Measurements from ENCODE around the gene MVD. TPM values are rescaled to one million over a fixed set of nuclear protein-coding genes. Genes with fewer than 3 reads are reported as not detected.
A peak's percentile ranks its signal among the peaks of the same experiment; 100 is the strongest.

MVD gene
- total RNA-seq, 4 donors from 2014 or later = 32.7 to 49.4 (median 39.9) TPM

DNA sequence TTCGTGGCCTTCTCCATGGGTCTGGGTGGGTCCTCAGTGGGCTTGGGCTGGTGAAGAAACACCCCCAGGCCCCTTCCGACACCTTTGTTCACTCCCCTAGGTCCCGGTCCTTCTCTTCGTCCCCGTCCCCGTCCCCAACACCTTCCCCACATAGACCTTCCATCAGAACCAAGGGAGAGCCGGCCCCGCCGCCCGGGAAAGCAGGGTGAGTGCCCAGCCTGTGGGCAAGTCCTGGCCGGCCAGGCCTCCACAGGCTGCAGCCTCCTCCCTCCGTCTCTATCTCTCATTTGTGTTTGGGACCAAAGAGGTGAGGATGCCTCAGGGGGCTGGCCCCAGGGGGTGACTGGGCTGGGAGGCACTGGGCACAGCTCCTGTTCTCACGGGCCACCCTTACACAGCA, 39.0 kb downstream of the MVD start:
- Histone ChIP-seq H3K27me3 (no peaks in the 10 kb centered on the region), H3K4me3 (no peak overlapping the region), H3K9me3 (no peaks in the 10 kb centered on the region), H3K27ac (no peak overlapping the region), H3K36me3 (peaks cover 0 to 84% (median 28%) of the 10 kb centered on the region in 3 donors), H3K4me1 (peaks cover 0 to 3% (median 0%) of the 10 kb centered on the region in 4 donors)
- no peak for TF ChIP-seq EP300 (IDR thresholded peaks at IDR 0.05)
- TF ChIP-seq, protein P1, sequence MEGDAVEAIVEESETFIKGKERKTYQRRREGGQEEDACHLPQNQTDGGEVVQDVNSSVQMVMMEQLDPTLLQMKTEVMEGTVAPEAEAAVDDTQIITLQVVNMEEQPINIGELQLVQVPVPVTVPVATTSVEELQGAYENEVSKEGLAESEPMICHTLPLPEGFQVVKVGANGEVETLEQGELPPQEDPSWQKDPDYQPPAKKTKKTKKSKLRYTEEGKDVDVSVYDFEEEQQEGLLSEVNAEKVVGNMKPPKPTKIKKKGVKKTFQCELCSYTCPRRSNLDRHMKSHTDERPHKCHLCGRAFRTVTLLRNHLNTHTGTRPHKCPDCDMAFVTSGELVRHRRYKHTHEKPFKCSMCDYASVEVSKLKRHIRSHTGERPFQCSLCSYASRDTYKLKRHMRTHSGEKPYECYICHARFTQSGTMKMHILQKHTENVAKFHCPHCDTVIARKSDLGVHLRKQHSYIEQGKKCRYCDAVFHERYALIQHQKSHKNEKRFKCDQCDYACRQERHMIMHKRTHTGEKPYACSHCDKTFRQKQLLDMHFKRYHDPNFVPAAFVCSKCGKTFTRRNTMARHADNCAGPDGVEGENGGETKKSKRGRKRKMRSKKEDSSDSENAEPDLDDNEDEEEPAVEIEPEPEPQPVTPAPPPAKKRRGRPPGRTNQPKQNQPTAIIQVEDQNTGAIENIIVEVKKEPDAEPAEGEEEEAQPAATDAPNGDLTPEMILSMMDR (IDR thresholded peaks at IDR 0.05) = no peak
- TF ChIP-seq POLR2A (IDR thresholded peaks at IDR 0.05) = no peak
- DNase-seq (ENCODE audit: low spot score in 2 of 2) = no peak
- 92 to 94% methylated on average over 13 of the region's 13 CpGs for WGBS, 2 donors

- Histone ChIP-seq H3K4me3 (no peak overlapping the region), H3K9me3 (no peaks in the 10 kb centered on the region), H3K36me3 (peaks cover 0 to 78% (median 28%) of the 10 kb centered on the region in 3 donors), H3K27me3 (no peaks in the 10 kb centered on the region), H3K27ac (no peak overlapping the region), H3K4me1 (peaks cover 0 to 10% (median 0%) of the 10 kb centered on the region in 4 donors)
- TF ChIP-seq EP300 (IDR thresholded peaks at IDR 0.05) (no peak), POLR2A (IDR thresholded peaks at IDR 0.05) (no peak)
- no peak for DNase-seq (ENCODE audit: low spot score in 2 of 2)
- WGBS, 2 donors = 92 to 98% methylated on average over 29 of the region's 29 CpGs
Measured at GRCh38 chr16:88622866-88623265, 40.0 kb downstream of the MVD start.

- TF ChIP-seq, protein P1 (IDR thresholded peaks at IDR 0.05) = no peak
- TF ChIP-seq EP300 (IDR thresholded peaks at IDR 0.05) = no peak
- TF ChIP-seq POLR2A (IDR thresholded peaks at IDR 0.05) = no peak
- no peaks in the 10 kb centered on the region for H3K27me3 ChIP-seq
- 89 to 93% methylated on average over 18 to 19 of the region's 19 CpGs for WGBS, 2 donors
- H3K4me3 ChIP-seq = no peak overlapping the region
- H3K9me3 ChIP-seq = no peaks in the 10 kb centered on the region
- peaks cover 0 to 10% (median 0%) of the 10 kb centered on the region in 4 donors for H3K4me1 ChIP-seq
- peaks cover 0 to 77% (median 28%) of the 10 kb centered on the region in 3 donors for H3K36me3 ChIP-seq
- DNase-seq (ENCODE audit: low spot score in 2 of 2) = no peak
- no peak overlapping the region for H3K27ac ChIP-seq
Measured at GRCh38 chr16:88622125-88622524, 40.8 kb downstream of the MVD start.

DNA sequence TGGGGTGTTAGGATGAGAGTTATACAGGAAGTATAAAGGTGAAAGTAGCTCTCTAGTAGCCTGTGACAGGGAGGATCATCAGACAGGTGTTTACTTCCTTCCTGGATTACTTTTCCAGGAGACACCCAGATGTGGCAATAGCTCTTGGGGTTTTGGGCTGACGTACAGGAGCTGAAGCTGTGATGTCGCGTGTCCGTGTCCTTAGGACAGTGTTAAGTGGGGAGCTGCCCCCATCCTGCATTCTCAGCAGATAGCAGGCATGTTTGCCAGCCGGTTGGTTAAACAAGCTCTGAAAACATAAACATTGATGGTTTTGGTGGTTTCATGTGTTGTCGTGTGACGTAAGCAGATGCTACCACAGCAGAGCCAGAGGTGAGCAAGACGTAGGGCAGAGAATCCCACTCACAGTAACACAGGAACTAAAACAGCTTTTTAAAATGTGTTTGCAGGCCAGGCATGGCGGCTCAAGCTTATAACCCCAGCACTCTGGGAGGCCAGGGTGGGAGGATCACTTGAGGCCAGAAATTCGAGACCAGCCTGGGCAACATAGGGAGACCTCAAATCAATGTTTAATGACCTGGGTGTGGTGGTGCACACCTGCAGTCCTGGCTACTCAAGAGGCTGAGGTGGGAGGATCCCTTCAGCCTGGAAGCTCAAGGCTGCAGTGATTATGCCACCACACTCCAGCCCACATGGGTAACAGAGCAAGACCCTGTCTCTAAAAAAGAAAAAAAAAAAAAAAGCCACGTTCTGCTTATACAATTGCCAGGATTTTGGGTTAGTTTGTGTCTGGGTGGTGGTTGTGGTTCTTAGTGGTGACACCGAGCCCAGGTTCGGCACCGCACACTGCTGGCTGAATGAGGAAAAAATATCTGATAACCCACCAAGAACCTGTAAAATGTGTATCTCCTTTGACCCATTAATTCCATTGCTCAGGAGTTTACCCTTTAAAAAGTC, 42.8 kb downstream of the MVD start:
- 93% methylated on average over 14 of the region's 14 CpGs for WGBS, 2 donors
- H3K27me3 ChIP-seq = no peaks in the 10 kb centered on the region
- no peak for DNase-seq (ENCODE audit: low spot score in 2 of 2)

GRCh38 chr16:88618956-88619667, 43.8 kb downstream of the MVD start:
- Histone ChIP-seq H3K27ac (peak overlapping the region in 1 of 4 donors; percentile 16), H3K9me3 (no peaks in the 10 kb centered on the region), H3K4me1 (peaks cover 0 to 28% (median 0%) of the 10 kb centered on the region in 4 donors), H3K27me3 (no peaks in the 10 kb centered on the region), H3K36me3 (peaks cover 0 to 55% (median 22%) of the 10 kb centered on the region in 3 donors), H3K4me3 (no peak overlapping the region)
- 87 to 89% methylated on average over 19 of the region's 19 CpGs for WGBS, 2 donors
- TF ChIP-seq, protein P1 (IDR thresholded peaks at IDR 0.05) = no peak
- no peak for TF ChIP-seq POLR2A (IDR thresholded peaks at IDR 0.05)
- no peak for TF ChIP-seq EP300 (IDR thresholded peaks at IDR 0.05)
- DNase-seq (ENCODE audit: low spot score in 2 of 2) = no peak

More for the DNA sequence above, 42.8 kb downstream of the MVD start:
- peak overlapping the region in 1 of 4 donors; percentile 48 for H3K27ac ChIP-seq
- peaks cover 0 to 20% (median 0%) of the 10 kb centered on the region in 4 donors for H3K4me1 ChIP-seq
- peaks cover 0 to 65% (median 28%) of the 10 kb centered on the region in 3 donors for H3K36me3 ChIP-seq
- no peaks in the 10 kb centered on the region for H3K9me3 ChIP-seq
- no peak overlapping the region for H3K4me3 ChIP-seq
- TF ChIP-seq POLR2A (IDR thresholded peaks at IDR 0.05) = no peak
- TF ChIP-seq, protein P1 (IDR thresholded peaks at IDR 0.05) = no peak
- TF ChIP-seq EP300 (IDR thresholded peaks at IDR 0.05) = no peak

Data from tibial nerve (tissue), 4 donors.